H1 (cell line): ENCODE data around the gene CD69. TPM values are rescaled to one million over a fixed set of nuclear protein-coding genes. Genes with fewer than 3 reads are reported as not detected.

Experiments
- CTCF ChIA-PET: fragments of 300-600 bp; sonication (Branson Sonifier 250); formaldehyde crosslinking; loops from one replicate; lab custom pipeline; 2021; ENCODE audit not compliant: partially characterized antibody; lab: Charles Lee
- POLR2A ChIA-PET: fragments of 300-600 bp; sonication (Branson Sonifier 250); formaldehyde crosslinking; loops from one replicate; lab custom pipeline; 2021; ENCODE audit warnings: inconsistent platforms; ENCODE audit not compliant: partially characterized antibody; lab: Charles Lee
- DNase-seq, 2 experiments: peaks; one replicate each; pipeline versions ENCODE4 v3.0.0 to v3.0.0-alpha.2; 2010 to 2022; ENCODE audit warnings: low spot score in 2 of 2, low read depth in 1 of 2, mixed read lengths in 1 of 2
- FAIRE-seq: peaks from 2 replicates; lab custom pipeline; 2011; peaks lifted over from hg19 to GRCh38; lab: Jason Lieb, UNC
- H2AFZ ChIP-seq: 2 replicates; pipeline ENCODE4 v1.8.1; 2012; ENCODE audit warnings: low read length, inconsistent platforms
- H2AK5ac ChIP-seq: 2 replicates; pipeline ENCODE4 v1.6.1; 2013; ENCODE audit warnings: low read depth, low read length
- H2BK120ac ChIP-seq: replicated peaks from 2 replicates; pipeline ENCODE3; 2013; ENCODE audit warnings: low read depth, low read length, inconsistent platforms
- H2BK12ac ChIP-seq: 2 replicates; pipeline ENCODE4 v1.6.1; 2013; ENCODE audit warnings: low read depth, low read length
- H2BK15ac ChIP-seq: 2 replicates; pipeline ENCODE4 v1.6.1; 2013; ENCODE audit warnings: low read length
- H2BK20ac ChIP-seq: 2 replicates; pipeline ENCODE4 v1.6.1; 2013; ENCODE audit warnings: low read length
- H2BK5ac ChIP-seq: 2 replicates; pipeline ENCODE4 v1.6.1; 2013; ENCODE audit warnings: low read depth, low read length
- H3K14ac ChIP-seq: 2 replicates; pipeline ENCODE4 v1.6.1; 2013; ENCODE audit warnings: inconsistent platforms; ENCODE audit not compliant: insufficient read length
- H3K18ac ChIP-seq: 2 replicates; pipeline ENCODE4 v1.6.1; 2013; ENCODE audit warnings: low read length; ENCODE audit errors: extremely low read depth
- H3K23ac ChIP-seq: 2 replicates; pipeline ENCODE4 v1.6.1; 2013; ENCODE audit warnings: inconsistent platforms; ENCODE audit not compliant: insufficient read length
- H3K23me2 ChIP-seq: 2 replicates; pipeline ENCODE4 v1.6.1; 2013; ENCODE audit warnings: low read depth, low read length
- H3K27ac ChIP-seq: 2 replicates; pipeline ENCODE4 v1.6.1; 2011; ENCODE audit warnings: low read depth, low read length, inconsistent platforms
- H3K27me3 ChIP-seq, 4 experiments: replicated peaks in 1 of 4; 1 replicate in 1 of 4; 2 replicates in 3 of 4; pipeline versions ENCODE4 v1.6.1 to v1.8.1; 2011 to 2013; ENCODE audit warnings: low read length in 3 of 4, mild to moderate bottlenecking in 3 of 4, inconsistent platforms in 2 of 4, mixed read lengths in 2 of 4, moderate library complexity in 1 of 4; ENCODE audit not compliant: control insufficient read depth in 3 of 4, insufficient read depth in 3 of 4; ENCODE audit errors: extremely low read depth in 1 of 4
- H3K36me3 ChIP-seq, 4 experiments: 2 replicates each; pipeline versions ENCODE4 v1.6.1 to v1.8.1; 2011 to 2013; ENCODE audit warnings: mild to moderate bottlenecking in 4 of 4, low read length in 3 of 4, moderate library complexity in 2 of 4, control low read depth in 1 of 4, inconsistent platforms in 1 of 4; ENCODE audit not compliant: insufficient read depth in 4 of 4, control insufficient read depth in 2 of 4
- H3K4ac ChIP-seq: replicated peaks from 2 replicates; pipeline ENCODE3; 2013; ENCODE audit warnings: low read length, low read depth, mixed read lengths, inconsistent platforms; ENCODE audit not compliant: insufficient read length
- H3K4me1 ChIP-seq, 4 experiments: replicated peaks in 1 of 4; 1 replicate in 1 of 4; 2 replicates in 3 of 4; pipeline versions ENCODE4 v1.6.1 to v1.8.1; 2011 to 2013; ENCODE audit warnings: low read length in 3 of 4, inconsistent platforms in 2 of 4, mixed read lengths in 1 of 4; ENCODE audit not compliant: insufficient read depth in 4 of 4, control insufficient read depth in 3 of 4
- H3K4me2 ChIP-seq, 2 experiments: 2 replicates each; pipeline versions ENCODE4 v1.6.1 to v1.8.1; 2011 to 2013; ENCODE audit warnings: low read depth in 2 of 2, low read length in 2 of 2, control low read depth in 1 of 2, inconsistent platforms in 1 of 2, mild to moderate bottlenecking in 1 of 2; ENCODE audit not compliant: insufficient read depth in 1 of 2
- H3K4me3 ChIP-seq, 4 experiments: fragments of 200-600, 300-600 bp in 1 of 4; sonication (generic), shearing (Covaris generic), sonication (Bioruptor Twin) in 1 of 4; 2 replicates each; pipeline versions ENCODE4 v1.5.1 to v1.8.1; 2011 to 2016; ENCODE audit warnings: low read length in 4 of 4, low read depth in 3 of 4, control low read depth in 2 of 4, inconsistent platforms in 2 of 4, mild to moderate bottlenecking in 2 of 4, mixed read lengths in 1 of 4, moderate library complexity in 1 of 4; ENCODE audit not compliant: insufficient read depth in 2 of 4; ENCODE audit errors: extremely low read depth in 1 of 4
- H3K56ac ChIP-seq: replicated peaks from 2 replicates; pipeline ENCODE3; 2013; ENCODE audit warnings: low read depth, mild to moderate bottlenecking, mixed read lengths, low read length, inconsistent platforms; ENCODE audit not compliant: insufficient read length
- H3K79me1 ChIP-seq: 2 replicates; pipeline ENCODE4 v1.6.1; 2013; ENCODE audit warnings: low read depth, low read length, control low read depth
- H3K79me2 ChIP-seq, 2 experiments: 2 replicates each; pipeline versions ENCODE4 v1.6.1 to v1.8.1; 2012 to 2013; ENCODE audit warnings: low read length in 2 of 2, mild to moderate bottlenecking in 2 of 2, inconsistent platforms in 1 of 2; ENCODE audit not compliant: insufficient read depth in 2 of 2, control insufficient read depth in 1 of 2
- H3K9ac ChIP-seq, 4 experiments: replicated peaks in 1 of 4; 1 replicate in 1 of 4; 2 replicates in 3 of 4; pipeline versions ENCODE4 v1.6.1 to v1.8.1; 2011 to 2013; ENCODE audit warnings: low read depth in 3 of 4, low read length in 3 of 4, control low read depth in 2 of 4, mild to moderate bottlenecking in 2 of 4, moderate library complexity in 2 of 4, inconsistent platforms in 1 of 4; ENCODE audit errors: extremely low read depth in 1 of 4
- H3K9me3 ChIP-seq, 2 experiments: 2 replicates each; pipeline versions ENCODE4 v1.6.1 to v1.8.1; 2012 to 2013; ENCODE audit warnings: mild to moderate bottlenecking in 2 of 2, moderate library complexity in 2 of 2, control low read depth in 1 of 2, inconsistent platforms in 1 of 2, low read depth in 1 of 2, low read length in 1 of 2, mixed read lengths in 1 of 2; ENCODE audit not compliant: insufficient read depth in 2 of 2
- H4K20me1 ChIP-seq, 2 experiments: replicated peaks in 1 of 2; 2 replicates each; pipeline versions ENCODE3 to v1.8.1; 2011 to 2013; ENCODE audit warnings: inconsistent platforms in 2 of 2, low read length in 2 of 2, mild to moderate bottlenecking in 1 of 2; ENCODE audit not compliant: insufficient read depth in 2 of 2, control insufficient read depth in 1 of 2
- H4K5ac ChIP-seq: 2 replicates; pipeline ENCODE4 v1.6.1; 2013; ENCODE audit warnings: low read length, low read depth, mixed read lengths, inconsistent platforms; ENCODE audit not compliant: insufficient read length
- H4K8ac ChIP-seq: 2 replicates; pipeline ENCODE4 v1.8.0; 2013; ENCODE audit warnings: mild to moderate bottlenecking, moderate library complexity, low read length, inconsistent platforms; ENCODE audit not compliant: insufficient read depth; ENCODE audit errors: extremely low read depth
- H4K91ac ChIP-seq: replicated peaks from 2 replicates; pipeline ENCODE3; 2013; ENCODE audit warnings: low read length, mixed read lengths, inconsistent platforms; ENCODE audit not compliant: insufficient read length
- SIRT6 ChIP-seq: IDR thresholded peaks from one replicate; pipeline ENCODE4 v1.7.1; 2012; ENCODE audit warnings: low read length, inconsistent platforms
- WGBS, 2 experiments: shearing (Covaris generic) in 1 of 2; methylation state at CpG; one replicate each; pipeline versions ENCODE4 v1.1.6 to v1.1.7; 2013 to 2015; ENCODE audit warnings: low lambda C conversion rate in 2 of 2, mixed read lengths in 2 of 2, inconsistent platforms in 1 of 2, low coverage in 1 of 2, missing lambda C conversion rate in 1 of 2; ENCODE audit not compliant: insufficient replicate concordance in 2 of 2, insufficient coverage in 1 of 2, insufficient read length in 1 of 2; ENCODE audit errors: extremely low coverage in 1 of 2, missing lambda C conversion rate in 1 of 2; 5-methylcytosine and 5-hydroxymethylcytosine counted together
- polyA plus RNA-seq, 7 experiments: library from polyadenylated mRNA; depleted of rRNA in 3 of 7; stranded (reverse) in 5 of 7; unstranded in 2 of 7; fragments of >200 nt in 5 of 7; fragments of 200-250 nt in 2 of 7; gene quantifications; 1 replicate in 5 of 7; 2 replicates in 1 of 7; 4 replicates in 1 of 7; pipeline versions ENCODE4 v1.2.1 to v1.2.3, GENCODE V29; 2011 to 2013; ENCODE audit warnings: missing spikeins in 2 of 7, mixed read lengths in 2 of 7
- total RNA-seq: library from RNA; stranded (reverse); fragmentation: NEBNext Ultra II Directional; extraction: Animal tissue kit (Norgen Biotek cat#: 25700); gene quantifications from 2 replicates; pipeline ENCODE4 v1.2.1, GENCODE V29; 2021

The CD69 gene
- total and polyA plus RNA-seq, 2 of the 8 experiments (the other 6 are each of a cell fraction or from before 2014, with no cell fraction given), result not detected

- Histone ChIP-seq H3K27ac (no peak overlapping the region), H3K23ac (no peak overlapping the region), H2BK20ac (no peak overlapping the region), H4K8ac (no peak overlapping the region), H2BK120ac (no peak overlapping the region), H3K79me1 (no peaks in the 10 kb centered on the region), H3K9me3 (peaks cover 0 to 11% of the 10 kb centered on the region in 2 experiments; a peak in 2 of 4 replicates), H4K20me1 (no peaks in the 10 kb centered on the region), H3K79me2 (no peaks in the 10 kb centered on the region), H3K4ac (no peak overlapping the region), H4K5ac (no peak overlapping the region), H3K56ac (no peak overlapping the region), H3K4me3 (no peak overlapping the region), H2BK15ac (no peak overlapping the region), H2AFZ (no peak overlapping the region), H3K18ac (no peak overlapping the region), H3K23me2 (no peaks in the 10 kb centered on the region), H2BK12ac (no peak overlapping the region), H2BK5ac (no peak overlapping the region), H3K36me3 (no peaks in the 10 kb centered on the region), H3K4me2 (no peak overlapping the region), H3K4me1 (no peaks in the 10 kb centered on the region; a peak in 1 of 7 replicates), H3K9ac (no peak overlapping the region), H2AK5ac (no peak overlapping the region), H3K14ac (no peak overlapping the region), H3K27me3 (no peaks in the 10 kb centered on the region), H4K91ac (no peak overlapping the region)
- no peak for DNase-seq
- 87% methylated on average over 2 of the region's 2 CpGs; no CpG with 5 or more reads in 1 of the 2 experiments for WGBS, 2 experiments
- CTCF ChIA-PET, result interaction anchor here (0.7 to 1.2 kb wide), 2 partner anchors 42 to 50 kb away, joined by 4 to 6 read pairs; no protein-coding TSS in a partner anchor
- FAIRE-seq, result no peak
- POLR2A ChIA-PET, result no interaction called here
- TF ChIP-seq SIRT6, result no peak
These were observed 32.4 kb upstream of the CD69 start for GRCh38 chr12:9792961-9793617.
